Activated T-helper 9 cell treated with anti-CD3 and anti-CD28 coated beads, Interleukin-2, amount 50 U/mL, for 16 hours (primary cell): ENCODE data around the gene ZNF91.
A peak's percentile ranks its signal among the peaks of the same experiment; 100 is the strongest.
"Not testable (repeated sequence)": the region's sequence is repeated elsewhere in the genome, so short reads cannot be mapped to it uniquely, and the experiment has no call there.

Experiments used
- DNase-seq: peaks from one replicate; pipeline ENCODE4 v3.0.0-alpha.2; 2020; ENCODE audit warnings: low read depth

ZNF91 gene

GRCh38 chr19:23395041-23395721 is at the start of gene ZNF91:
TSS of gene ZNF91 (minus strand) at chr19:23395471. CDS start at chr19:23395354, 117 bp downstream.
- DNase-seq: peak; percentile 85

DNA sequence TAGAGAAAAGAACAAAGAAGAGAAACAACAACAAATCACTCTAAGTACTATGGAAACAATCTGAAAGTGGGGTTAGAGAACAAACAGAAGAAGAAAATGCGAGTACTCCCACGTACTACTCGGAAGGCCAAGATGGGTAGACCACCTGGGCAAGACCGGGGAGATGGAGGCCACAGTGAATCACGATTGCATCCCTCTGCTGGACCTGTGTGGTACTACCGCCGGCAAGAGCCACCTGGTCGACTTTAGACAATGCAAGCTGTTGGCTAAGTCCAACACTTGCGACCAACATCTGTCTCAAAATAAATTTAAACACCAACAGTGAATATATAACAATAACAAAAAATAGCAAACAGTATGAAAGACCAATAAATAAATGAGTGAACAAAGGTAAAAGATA is 45.5 kb upstream of the ZNF91 start:
- no peak for DNase-seq

DNA sequence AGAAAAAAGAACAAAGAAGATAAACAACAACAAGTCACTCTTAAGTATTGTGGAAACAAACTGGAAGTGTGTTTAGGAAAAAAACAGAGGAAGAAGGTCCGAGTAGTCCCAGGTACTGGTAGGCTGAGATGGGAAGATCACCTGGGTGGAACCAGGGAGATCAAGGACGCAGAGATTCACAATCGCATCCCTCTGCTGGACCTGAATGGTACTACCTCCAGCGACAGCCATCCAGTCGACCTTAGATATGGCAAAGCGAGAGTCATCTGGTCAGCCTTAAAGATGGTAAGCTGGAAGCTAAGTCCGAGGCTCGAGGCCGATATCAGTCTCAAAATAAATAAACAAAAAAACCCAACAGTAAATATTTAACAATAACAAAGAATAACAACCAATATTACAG is 44.9 kb upstream of the ZNF91 start:
- DNase-seq: no peak

GRCh38 chr19:23439623-23440022 is 44.4 kb upstream of the ZNF91 start:
- no peak for DNase-seq

DNA sequence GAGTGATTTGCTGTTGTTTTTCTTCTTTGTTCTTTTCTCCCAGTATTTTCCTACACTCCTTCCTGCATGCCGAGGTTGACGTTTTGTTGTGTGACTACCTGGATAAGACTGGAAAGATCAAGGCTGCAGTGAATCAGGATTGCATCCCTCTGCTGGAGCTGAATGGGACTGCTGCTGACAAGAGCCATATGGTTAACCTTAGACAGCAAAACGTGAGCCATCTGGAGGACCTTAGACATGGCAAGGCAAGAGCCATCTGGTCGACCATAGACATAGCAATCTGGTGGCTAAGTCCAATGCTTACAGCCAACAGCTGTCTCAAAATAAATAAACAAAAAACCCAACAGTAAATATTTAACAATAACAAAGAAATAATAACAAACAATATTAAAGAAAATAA is 42.6 kb upstream of the ZNF91 start:
- no peak for DNase-seq

DNA sequence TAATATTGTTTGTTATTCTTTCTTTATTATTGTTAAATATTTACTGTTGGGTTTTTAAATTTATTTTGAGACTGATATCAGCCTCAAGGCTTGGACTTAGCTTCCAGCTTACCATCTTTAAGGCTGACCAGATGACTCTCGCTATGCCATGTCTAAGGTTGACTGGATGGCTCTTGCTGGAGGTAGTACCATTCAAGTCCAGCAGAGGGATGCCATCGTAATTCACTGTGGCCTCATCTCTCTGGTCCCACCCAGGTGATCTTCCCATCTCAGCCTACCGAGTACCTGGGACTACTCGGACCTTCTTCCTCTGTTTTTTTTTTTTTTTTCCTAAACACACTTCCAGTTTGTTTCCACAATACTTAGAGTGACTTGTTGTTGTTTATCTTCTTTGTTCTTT is 41.7 kb upstream of the ZNF91 start:
- no peak for DNase-seq

DNA sequence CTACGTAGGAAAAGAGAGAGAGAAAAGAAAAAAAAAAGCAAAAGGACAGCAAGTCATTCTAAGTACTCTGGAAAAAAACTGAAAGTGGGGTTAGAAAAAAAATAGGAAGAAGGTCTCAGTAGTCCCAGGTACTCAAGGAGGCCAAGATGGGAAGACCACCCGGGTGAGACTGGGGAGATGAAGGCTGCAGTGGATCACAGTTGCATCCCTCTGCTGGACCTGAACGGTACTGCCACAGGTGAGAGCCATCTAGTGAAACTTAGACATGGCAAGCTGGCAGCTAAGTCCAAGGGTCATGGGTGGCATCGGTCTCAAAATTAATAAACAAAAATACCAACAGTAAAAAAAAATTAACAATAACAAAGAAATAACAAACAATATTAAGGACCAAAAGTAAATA is 41.0 kb upstream of the ZNF91 start:
- no peak for DNase-seq

- DNase-seq: no peak
Observed at GRCh38 chr19:23420824-23421223, 25.6 kb upstream of the ZNF91 start.

GRCh38 chr19:23419261-23419660 is 24.0 kb upstream of the ZNF91 start:
- not testable (repeated sequence) for DNase-seq

DNA sequence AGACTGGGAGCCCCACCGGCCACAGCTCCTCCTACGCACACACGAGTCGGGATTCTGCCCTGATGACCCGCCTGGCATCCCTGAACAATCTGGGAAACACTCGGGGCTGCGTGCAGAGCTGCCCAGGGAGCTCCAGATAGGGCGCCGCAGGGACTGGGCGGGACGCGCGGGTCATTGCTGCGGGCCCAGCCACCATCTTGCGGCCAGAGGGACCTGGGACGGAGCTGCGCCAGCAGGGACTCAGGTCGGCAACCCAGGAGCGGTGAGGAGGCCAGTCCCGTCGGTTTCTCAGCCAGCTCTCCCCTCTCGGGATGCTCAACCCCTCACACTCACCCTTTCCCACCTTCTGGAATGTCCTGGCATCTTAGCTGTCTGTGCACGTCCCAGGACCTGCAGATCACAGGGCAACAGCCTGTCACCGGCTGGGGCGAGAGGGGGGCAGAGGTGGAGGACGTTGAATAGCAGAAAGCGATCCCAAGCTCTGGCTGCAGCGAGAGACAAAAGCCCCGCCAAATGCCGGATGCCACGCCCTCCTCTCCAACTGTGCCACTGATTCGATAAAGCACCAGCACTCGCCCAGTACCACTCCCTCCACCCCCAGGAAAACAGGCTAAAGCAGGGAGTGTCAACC is 20.4 kb upstream of the ZNF91 start:
- DNase-seq: no peak

GRCh38 chr19:23415034-23415433 is 19.8 kb upstream of the ZNF91 start:
- no peak for DNase-seq

- no peak for DNase-seq
Observed at GRCh38 chr19:23410155-23410554, 14.9 kb upstream of the ZNF91 start.

DNA sequence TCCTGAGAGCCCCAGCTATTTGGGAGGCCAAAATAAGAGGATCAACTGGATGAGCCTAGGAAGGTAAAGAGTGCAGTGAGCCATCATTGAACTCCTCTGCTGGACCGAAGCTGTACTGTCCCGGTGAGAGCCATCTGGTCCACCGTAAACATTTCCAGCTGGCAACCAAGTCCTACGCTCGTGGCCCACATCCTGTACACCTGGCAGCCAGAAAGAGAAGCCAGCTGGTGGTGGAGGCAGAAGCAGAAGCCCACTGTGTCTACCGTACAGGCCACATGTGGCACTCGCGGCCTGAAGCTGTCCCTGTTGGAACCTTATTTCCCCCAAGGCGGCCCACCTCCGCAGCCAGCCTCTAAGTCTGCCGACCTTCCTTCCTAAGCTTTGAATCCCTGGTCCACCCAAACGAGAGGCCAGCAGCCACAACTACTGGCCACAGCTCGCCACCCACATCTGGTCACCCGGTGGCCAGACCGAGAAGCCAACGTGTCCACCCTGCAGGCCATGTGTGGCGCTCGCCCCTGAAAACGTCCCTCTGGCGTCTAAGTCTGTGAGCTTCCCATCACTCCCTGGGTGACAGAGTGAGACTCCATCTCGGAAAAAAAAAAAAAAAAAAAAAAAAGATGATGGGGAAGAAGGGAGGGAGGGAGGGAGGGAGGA is 14.2 kb upstream of the ZNF91 start:
- no peak for DNase-seq

GRCh38 chr19:23407616-23408133 is 12.4 kb upstream of the ZNF91 start:
- DNase-seq: no peak

- DNase-seq: no peak
Observed at GRCh38 chr19:23406721-23407120, 11.4 kb upstream of the ZNF91 start.

GRCh38 chr19:23406091-23406490 is 10.8 kb upstream of the ZNF91 start:
- no peak for DNase-seq

- no peak for DNase-seq
Observed at GRCh38 chr19:23404676-23405075, 9.4 kb upstream of the ZNF91 start.

GRCh38 chr19:23403581-23404324 is 8.5 kb upstream of the ZNF91 start:
- DNase-seq: no peak

DNA sequence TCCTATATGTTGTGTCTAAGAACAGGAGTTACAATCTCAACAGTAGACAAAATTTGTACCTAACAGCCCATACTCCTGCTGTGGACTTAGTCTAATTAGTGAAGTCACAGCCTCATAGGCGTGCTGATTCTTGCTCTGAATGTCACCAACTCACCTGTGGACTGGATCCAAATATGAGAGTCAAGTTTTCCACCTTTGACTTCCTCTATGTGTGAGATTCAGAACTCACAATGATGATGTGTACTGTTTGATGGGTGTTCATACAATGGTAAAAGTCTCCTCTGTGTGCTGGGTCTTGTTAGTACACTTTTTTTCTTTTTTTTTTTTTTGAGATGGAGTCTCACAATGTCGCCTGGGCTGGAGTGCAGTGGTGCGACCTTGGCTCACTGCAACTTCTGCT is 7.8 kb upstream of the ZNF91 start:
- no peak for DNase-seq

DNA sequence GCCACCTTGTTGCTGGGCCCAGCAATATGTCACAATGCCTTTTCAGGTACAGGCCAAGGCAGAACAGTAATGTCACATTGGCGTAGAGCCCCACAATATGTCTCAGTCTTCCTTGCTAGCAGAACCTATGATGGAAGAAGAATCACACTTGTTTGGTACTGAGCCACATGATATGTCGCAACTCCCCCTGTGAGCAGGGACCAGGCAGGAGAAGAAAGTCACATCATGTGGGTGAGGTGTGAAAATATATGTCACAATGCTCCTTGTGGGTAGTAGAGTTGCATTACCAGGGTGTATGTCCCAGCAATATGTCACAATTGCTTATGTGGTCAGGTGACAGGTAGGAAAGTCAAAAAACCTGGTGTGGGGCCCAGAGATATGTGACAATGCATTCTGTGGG is 7.1 kb upstream of the ZNF91 start:
- DNase-seq: no peak

DNA sequence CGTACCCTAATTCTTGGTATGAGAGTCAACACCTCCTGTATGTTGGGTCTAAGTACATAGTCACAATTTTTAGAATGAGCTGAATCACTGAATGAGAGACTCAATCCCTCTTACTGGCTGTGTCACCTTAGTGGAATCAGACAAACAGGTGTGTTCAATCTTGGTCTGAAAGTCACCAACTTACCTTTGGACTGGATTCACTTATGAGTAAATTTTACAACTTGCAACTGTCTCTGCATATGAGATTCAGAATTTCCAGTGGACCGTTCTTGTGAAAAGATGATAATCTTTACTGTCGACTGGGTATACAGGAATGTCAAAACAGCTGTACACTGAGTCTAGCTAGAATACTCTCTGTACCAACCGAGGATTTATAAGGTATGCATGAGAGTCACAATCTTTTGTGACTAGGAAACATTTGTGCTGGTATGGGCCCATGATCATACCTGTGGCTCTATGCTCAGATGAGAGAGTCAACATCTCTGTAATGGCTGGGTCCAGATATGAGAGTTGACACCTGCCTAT is 5.9 kb upstream of the ZNF91 start:
- DNase-seq: no peak

- DNase-seq: no peak
Observed at GRCh38 chr19:23399443-23399842, 4.2 kb upstream of the ZNF91 start.
